ENCODE measurements around the gene PLCXD1.
"Not testable (repeated sequence)": the region's sequence is repeated elsewhere in the genome, so short reads cannot be mapped to it uniquely, and the experiment has no call there.

PLCXD1 gene

DNA sequence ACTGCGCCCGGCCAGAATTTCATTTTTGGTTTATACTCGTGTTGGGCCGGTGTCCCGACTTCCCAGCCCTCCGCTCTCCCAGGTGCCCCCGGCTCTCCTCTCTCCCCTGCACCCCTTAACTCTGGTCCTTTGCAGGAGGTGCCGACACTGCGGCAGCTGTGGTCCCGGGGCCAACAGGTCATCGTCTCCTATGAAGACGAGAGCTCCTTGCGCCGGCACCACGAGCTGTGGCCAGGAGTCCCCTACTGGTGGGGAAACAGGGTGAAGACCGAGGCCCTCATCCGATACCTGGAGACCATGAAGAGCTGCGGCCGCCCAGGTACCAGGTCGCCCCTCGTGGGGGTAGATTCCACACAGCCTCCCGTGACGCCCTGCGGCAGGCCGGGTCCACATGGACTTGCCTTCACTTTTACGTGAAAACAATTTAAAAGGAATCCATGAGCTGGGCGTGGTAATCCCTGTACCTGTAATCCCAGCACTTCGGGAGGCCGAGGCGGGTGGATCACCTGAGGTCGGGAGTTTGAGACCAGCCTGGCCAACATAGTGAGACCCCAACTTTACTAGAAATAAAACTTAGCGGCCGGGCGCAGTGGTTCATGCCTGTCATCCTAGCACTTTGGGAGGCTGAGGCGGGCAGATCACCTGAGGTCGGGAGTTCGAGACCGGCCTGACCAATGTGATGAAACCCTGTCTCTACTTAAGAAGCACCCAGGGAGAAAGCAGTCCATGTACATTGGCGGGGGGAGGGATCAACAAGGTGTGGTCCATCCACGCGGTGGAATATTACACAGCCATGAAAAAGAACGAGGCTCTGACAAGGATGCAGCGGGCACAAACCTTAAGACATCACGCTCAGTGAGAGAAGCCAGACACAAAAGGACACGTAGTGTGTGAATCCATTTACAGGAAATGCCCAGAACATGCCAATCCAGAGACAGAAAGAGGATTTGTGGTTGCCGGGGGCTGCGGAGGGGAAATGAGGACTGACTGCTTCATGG, 12.0 kb downstream of the PLCXD1 start:
- TF ChIP-seq, protein P1, sequence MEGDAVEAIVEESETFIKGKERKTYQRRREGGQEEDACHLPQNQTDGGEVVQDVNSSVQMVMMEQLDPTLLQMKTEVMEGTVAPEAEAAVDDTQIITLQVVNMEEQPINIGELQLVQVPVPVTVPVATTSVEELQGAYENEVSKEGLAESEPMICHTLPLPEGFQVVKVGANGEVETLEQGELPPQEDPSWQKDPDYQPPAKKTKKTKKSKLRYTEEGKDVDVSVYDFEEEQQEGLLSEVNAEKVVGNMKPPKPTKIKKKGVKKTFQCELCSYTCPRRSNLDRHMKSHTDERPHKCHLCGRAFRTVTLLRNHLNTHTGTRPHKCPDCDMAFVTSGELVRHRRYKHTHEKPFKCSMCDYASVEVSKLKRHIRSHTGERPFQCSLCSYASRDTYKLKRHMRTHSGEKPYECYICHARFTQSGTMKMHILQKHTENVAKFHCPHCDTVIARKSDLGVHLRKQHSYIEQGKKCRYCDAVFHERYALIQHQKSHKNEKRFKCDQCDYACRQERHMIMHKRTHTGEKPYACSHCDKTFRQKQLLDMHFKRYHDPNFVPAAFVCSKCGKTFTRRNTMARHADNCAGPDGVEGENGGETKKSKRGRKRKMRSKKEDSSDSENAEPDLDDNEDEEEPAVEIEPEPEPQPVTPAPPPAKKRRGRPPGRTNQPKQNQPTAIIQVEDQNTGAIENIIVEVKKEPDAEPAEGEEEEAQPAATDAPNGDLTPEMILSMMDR (IDR thresholded peaks at IDR 0.05; ENCODE audit: low read depth, low read length, missing control alignments) = no peak
- no peak for DNase-seq (ENCODE audit: low read depth)
- no peak overlapping the region for H3K4me3 ChIP-seq (ENCODE audit: low read depth, low read length)

DNA sequence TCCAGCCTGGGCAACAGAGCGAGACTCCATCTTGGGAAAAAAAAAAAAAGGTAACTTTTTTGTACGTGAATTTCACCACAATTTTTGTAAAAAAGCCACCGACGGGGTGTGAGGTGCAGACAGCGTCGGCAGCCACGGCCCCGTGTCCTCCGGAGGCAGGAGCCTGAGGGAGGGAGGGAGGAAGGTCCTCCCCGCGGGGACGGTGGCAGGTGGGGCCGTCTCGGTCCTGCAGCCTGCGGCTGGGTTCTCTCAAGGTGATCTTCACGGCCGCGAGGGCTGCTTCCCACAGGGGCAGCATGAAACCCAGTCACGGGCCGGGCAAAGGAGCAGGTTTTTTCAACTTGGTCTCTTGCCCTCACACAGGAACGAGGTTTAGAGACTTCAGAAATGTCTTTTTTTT, 14.0 kb downstream of the PLCXD1 start:
- no peak overlapping the region for H3K4me3 ChIP-seq (ENCODE audit: low read depth, low read length)
- TF ChIP-seq, protein P1 (IDR thresholded peaks at IDR 0.05; ENCODE audit: low read depth, low read length, missing control alignments) = no peak
- no peak for DNase-seq (ENCODE audit: low read depth)

DNA sequence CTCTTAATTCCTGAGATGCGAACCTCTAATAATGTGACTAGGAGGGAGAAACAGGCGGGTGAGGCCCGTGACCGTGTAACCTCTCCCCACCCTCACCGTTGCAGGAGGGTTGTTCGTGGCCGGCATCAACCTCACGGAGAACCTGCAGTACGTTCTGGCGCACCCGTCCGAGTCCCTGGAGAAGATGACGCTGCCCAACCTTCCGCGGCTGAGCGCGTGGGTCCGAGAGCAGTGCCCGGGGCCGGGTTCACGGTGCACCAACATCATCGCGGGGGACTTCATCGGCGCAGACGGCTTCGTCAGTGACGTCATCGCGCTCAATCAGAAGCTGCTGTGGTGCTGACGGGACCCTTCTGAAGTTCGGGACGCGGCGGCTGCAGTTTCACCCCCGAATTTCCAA, 17.8 kb downstream of the PLCXD1 start:
- TF ChIP-seq, protein P1 (IDR thresholded peaks at IDR 0.05; ENCODE audit: low read depth, low read length, missing control alignments) = no peak
- no peak for DNase-seq (ENCODE audit: low read depth)
- no peak overlapping the region for H3K4me3 ChIP-seq (ENCODE audit: low read depth, low read length)

DNA sequence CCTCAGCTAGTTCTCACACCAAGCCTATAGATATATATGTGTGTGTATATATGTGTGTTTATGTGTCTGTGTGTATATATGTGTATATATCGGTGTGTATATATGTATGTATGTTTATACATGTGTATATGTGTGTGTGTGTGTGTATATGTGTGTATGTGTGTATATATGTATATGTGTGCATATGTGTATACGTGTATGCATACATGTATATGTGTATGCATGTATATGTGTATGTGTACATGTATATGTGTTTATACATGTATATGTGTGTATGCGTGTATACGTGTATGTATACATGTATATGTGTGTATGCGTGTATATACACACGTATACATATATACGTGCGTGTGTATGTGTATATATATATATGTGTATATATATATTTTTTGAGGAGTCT, 19.2 kb downstream of the PLCXD1 start:
- H3K4me3 ChIP-seq (ENCODE audit: low read depth, low read length) = no peak overlapping the region
- no peak for DNase-seq (ENCODE audit: low read depth)
- TF ChIP-seq, protein P1 (IDR thresholded peaks at IDR 0.05; ENCODE audit: low read depth, low read length, missing control alignments) = no peak

DNA sequence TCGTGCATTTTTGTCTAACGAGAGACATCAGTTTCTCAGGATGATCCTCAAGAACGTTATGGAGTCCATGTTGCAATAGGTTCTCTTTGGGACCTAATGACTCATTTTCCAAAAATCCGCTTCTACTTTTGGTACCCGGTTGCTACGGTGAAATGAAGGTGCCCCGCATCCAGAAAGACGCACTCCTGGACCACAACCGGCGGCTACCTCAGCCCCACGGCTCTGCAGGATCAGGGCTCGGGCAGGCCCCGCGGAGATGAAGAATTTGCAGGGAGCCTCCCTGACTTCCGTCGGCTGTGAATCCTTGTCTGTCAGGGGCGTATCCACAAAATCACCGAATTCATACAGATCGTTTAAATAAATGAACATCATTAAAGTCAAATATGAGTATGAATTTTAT, 21.8 kb downstream of the PLCXD1 start:
- H3K4me3 ChIP-seq (ENCODE audit: low read depth, low read length) = no peak overlapping the region
- no peak for DNase-seq (ENCODE audit: low read depth)
- TF ChIP-seq, protein P1 (IDR thresholded peaks at IDR 0.05; ENCODE audit: low read depth, low read length, missing control alignments) = no peak

DNA sequence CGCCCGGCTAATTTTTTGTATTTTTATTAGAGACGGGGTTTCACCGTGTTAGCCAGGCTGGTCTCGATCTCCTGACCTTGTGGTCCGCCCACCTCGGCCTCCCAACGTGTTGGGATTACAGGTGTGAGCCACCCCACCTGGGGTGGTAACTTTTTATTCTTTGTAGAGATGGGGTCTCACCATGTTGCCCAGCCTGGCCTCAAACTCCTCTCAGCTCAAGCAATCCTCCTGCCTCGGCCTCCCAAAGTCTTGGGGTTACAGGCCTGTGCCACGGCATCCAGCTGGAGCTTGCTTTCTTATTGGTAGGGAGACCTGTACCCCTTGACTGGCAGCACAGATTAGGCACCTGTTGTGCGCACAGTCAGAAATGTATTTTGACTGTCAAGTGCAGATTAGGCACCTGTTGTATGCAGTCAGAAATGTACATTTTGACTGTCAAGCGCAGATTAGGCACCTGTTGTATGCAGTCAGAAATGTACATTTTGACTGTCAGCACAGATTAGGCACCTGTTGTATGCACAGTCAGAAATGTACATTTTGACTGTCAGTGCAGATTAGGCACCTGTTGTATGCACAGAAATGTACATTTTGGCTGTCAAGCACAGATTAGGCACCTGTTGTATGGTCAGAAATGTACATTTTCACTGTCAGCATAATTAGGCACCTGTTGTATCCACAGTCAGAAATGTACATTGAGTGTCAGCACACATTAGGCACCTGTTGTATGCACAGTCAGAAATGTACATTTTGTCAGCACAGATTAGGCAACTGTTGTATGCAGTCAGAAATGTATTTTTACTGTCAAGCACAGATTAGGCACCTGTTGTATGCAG, 24.8 kb downstream of the PLCXD1 start:
- not testable (repeated sequence) for DNase-seq (ENCODE audit: low read depth)

DNA sequence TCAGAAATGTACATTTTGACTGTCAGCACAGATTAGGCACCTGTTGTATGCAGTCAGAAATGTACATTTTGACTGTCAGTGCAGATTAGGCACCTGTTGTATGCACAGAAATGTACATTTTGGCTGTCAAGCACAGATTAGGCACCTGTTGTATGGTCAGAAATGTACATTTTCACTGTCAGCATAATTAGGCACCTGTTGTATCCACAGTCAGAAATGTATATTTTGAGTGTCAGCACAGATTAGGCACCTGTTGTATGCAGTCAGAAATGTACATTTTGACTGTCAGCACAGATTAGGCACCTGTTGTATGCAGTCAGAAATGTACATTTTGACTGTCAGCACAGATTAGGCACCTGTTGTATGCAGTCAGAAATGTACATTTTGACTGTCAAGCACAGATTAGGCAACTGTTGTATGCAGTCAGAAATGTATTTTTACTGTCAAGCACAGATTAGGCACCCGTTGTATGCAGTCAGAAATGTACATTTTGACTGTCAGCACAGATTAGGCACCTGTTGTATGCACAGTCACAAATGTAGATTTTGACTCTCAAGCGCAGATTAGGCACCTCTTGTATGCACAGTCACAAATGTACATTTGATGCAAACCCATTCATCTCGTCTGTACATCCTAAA, 25.6 kb downstream of the PLCXD1 start:
- H3K4me3 ChIP-seq (ENCODE audit: low read depth, low read length); DNase-seq (ENCODE audit: low read depth): not testable (repeated sequence)

More for the DNA sequence above, 24.8 kb downstream of the PLCXD1 start:
- not testable (repeated sequence) for H3K4me3 ChIP-seq (ENCODE audit: low read depth, low read length)
